Nephron (organoid): Measurements from ENCODE around the gene PANX3.

Experiments
- H3K27ac Mint-ChIP-seq, 3 experiments: 2 replicates each; pipeline ENCODE4 v1.8.0; 2020; ENCODE audit warnings: mixed read lengths in 3 of 3, mild to moderate bottlenecking in 2 of 3, moderate library complexity in 1 of 3
- H3K27me3 Mint-ChIP-seq: 2 replicates; pipeline ENCODE4 v1.8.0; 2021; ENCODE audit warnings: low read depth, mild to moderate bottlenecking, moderate library complexity, mixed read lengths
- H3K36me3 Mint-ChIP-seq: 2 replicates; pipeline ENCODE4 v1.8.0; 2020; ENCODE audit warnings: low read depth, mixed read lengths
- H3K4me1 Mint-ChIP-seq: 2 replicates; pipeline ENCODE4 v1.8.0; 2020; ENCODE audit warnings: mixed read lengths
- H3K4me3 Mint-ChIP-seq, 3 experiments: 2 replicates each; pipeline ENCODE4 v1.8.0; 2020; ENCODE audit warnings: mild to moderate bottlenecking in 3 of 3, mixed read lengths in 3 of 3, moderate library complexity in 2 of 3
- H3K9me3 Mint-ChIP-seq: 2 replicates; pipeline ENCODE4 v1.8.0; 2020; ENCODE audit warnings: mixed read lengths
- CTCF ChIP-seq, 3 experiments: fragments of 200-600 bp; sonication (generic); IDR thresholded peaks; one replicate each; pipeline ENCODE4 v1.5.0; 2021; ENCODE audit warnings: antibody characterized with exemption in 3 of 3; ENCODE audit not compliant: unreplicated experiment in 3 of 3

The PANX3 gene

GRCh38 chr11:124643042-124643604 is 31.9 kb downstream of the PANX3 start:
- TF ChIP-seq CTCF (IDR thresholded peaks at IDR 0.05; ENCODE audit: unreplicated experiment in 3 of 3) = no peak
- Mint-ChIP-seq H3K4me1 (no peaks in the 10 kb centered on the region), H3K27me3 (no peaks in the 10 kb centered on the region), H3K27ac (no peak overlapping the region), H3K9me3 (no peaks in the 10 kb centered on the region), H3K4me3 (no peak overlapping the region), H3K36me3 (peaks cover 7% of the 10 kb centered on the region)

GRCh38 chr11:124643605-124644425 is 32.6 kb downstream of the PANX3 start:
- Mint-ChIP-seq H3K27me3 (no peaks in the 10 kb centered on the region), H3K4me3 (no peak overlapping the region), H3K27ac (no peak overlapping the region), H3K36me3 (peaks cover under 1% of the 10 kb centered on the region), H3K4me1 (no peaks in the 10 kb centered on the region), H3K9me3 (no peaks in the 10 kb centered on the region)
- TF ChIP-seq CTCF (IDR thresholded peaks at IDR 0.05; ENCODE audit: unreplicated experiment in 3 of 3) = no peak

GRCh38 chr11:124644426-124645280 is 33.4 kb downstream of the PANX3 start:
- H3K9me3 Mint-ChIP-seq = no peaks in the 10 kb centered on the region
- H3K27ac Mint-ChIP-seq = no peak overlapping the region
- TF ChIP-seq CTCF (IDR thresholded peaks at IDR 0.05; ENCODE audit: unreplicated experiment in 3 of 3) = peak; percentile 71 to 84 (median 83)
- H3K27me3 Mint-ChIP-seq = no peaks in the 10 kb centered on the region
- no peaks in the 10 kb centered on the region for H3K36me3 Mint-ChIP-seq
- H3K4me3 Mint-ChIP-seq = no peak overlapping the region
- H3K4me1 Mint-ChIP-seq = no peaks in the 10 kb centered on the region

GRCh38 chr11:124646148-124646547 is 34.9 kb downstream of the PANX3 start:
- Mint-ChIP-seq H3K4me3 (no peak overlapping the region), H3K36me3 (no peaks in the 10 kb centered on the region), H3K9me3 (no peaks in the 10 kb centered on the region), H3K4me1 (no peaks in the 10 kb centered on the region), H3K27ac (no peak overlapping the region), H3K27me3 (no peaks in the 10 kb centered on the region)
- TF ChIP-seq CTCF (IDR thresholded peaks at IDR 0.05; ENCODE audit: unreplicated experiment in 3 of 3) = no peak

- Mint-ChIP-seq H3K9me3 (no peaks in the 10 kb centered on the region), H3K4me1 (no peaks in the 10 kb centered on the region), H3K4me3 (no peak overlapping the region), H3K27ac (no peak overlapping the region), H3K27me3 (peaks cover 8% of the 10 kb centered on the region), H3K36me3 (no peaks in the 10 kb centered on the region)
- TF ChIP-seq CTCF (IDR thresholded peaks at IDR 0.05; ENCODE audit: unreplicated experiment in 3 of 3) = no peak
These were observed 37.4 kb downstream of the PANX3 start for GRCh38 chr11:124648610-124649009.
